ACHN (cell line): ENCODE data around the gene ANGPT4.
"Not testable (repeated sequence)": the region's sequence is repeated elsewhere in the genome, so short reads cannot be mapped to it uniquely, and the experiment has no call there.

ENCODE experiments used
- DNase-seq: peaks from one replicate; pipeline ENCODE4 v3.0.0-alpha.2; 2015
- in situ Hi-C: cut with HindIII; loops from 2 replicates; pipeline ENCODE4 v1.10.0; 2017; ENCODE audit warnings: low sequenced_read_pairs, low pct_ligation_motif_present, low pct_unique_long_range_greater_than_20kb

ANGPT4 gene

GRCh38 chr20:858011-858410 is 58.1 kb downstream of the ANGPT4 start:
- in situ Hi-C loops: no loop called here
- DNase-seq: no peak

GRCh38 chr20:856361-856775 is 59.8 kb downstream of the ANGPT4 start:
- peak; percentile 94 for DNase-seq
- in situ Hi-C loops: no loop called here

- in situ Hi-C loops: no loop called here
- no peak for DNase-seq
Measured at GRCh38 chr20:855466-856360, 60.4 kb downstream of the ANGPT4 start.

- DNase-seq: no peak
- in situ Hi-C loops: no loop called here
Measured at GRCh38 chr20:854601-855000, 61.5 kb downstream of the ANGPT4 start.

GRCh38 chr20:853406-853996 is 62.6 kb downstream of the ANGPT4 start:
- DNase-seq: no peak

GRCh38 chr20:848731-849130 is 67.4 kb downstream of the ANGPT4 start:
- in situ Hi-C loops: not testable (repeated sequence)

More at GRCh38 chr20:853406-853996, 62.6 kb downstream of the ANGPT4 start:
- in situ Hi-C loops: no loop called here

GRCh38 chr20:848193-848592 is 67.9 kb downstream of the ANGPT4 start:
- DNase-seq: no peak
- in situ Hi-C loops: no loop called here

More at GRCh38 chr20:848731-849130, 67.4 kb downstream of the ANGPT4 start:
- DNase-seq: not testable (repeated sequence)

GRCh38 chr20:846894-847278 is 69.2 kb downstream of the ANGPT4 start:
- in situ Hi-C loops: no loop called here
- no peak for DNase-seq

- no peak for DNase-seq
- in situ Hi-C loops: no loop called here
Measured at GRCh38 chr20:845941-846893, 69.9 kb downstream of the ANGPT4 start.

GRCh38 chr20:845226-845868 is 70.8 kb downstream of the ANGPT4 start:
- in situ Hi-C loops: no loop called here
- DNase-seq: no peak

- peak; percentile 76 for DNase-seq
- in situ Hi-C loops: no loop called here
Measured at GRCh38 chr20:844473-845225, 71.5 kb downstream of the ANGPT4 start.

GRCh38 chr20:843912-844311 is 72.2 kb downstream of the ANGPT4 start:
- in situ Hi-C loops: no loop called here
- DNase-seq: no peak

- no peak for DNase-seq
- in situ Hi-C loops: no loop called here
Measured at GRCh38 chr20:842547-842940, 73.6 kb downstream of the ANGPT4 start.

- in situ Hi-C loops: no loop called here
- DNase-seq: no peak
Measured at GRCh38 chr20:841568-842546, 74.3 kb downstream of the ANGPT4 start.

GRCh38 chr20:840858-841567 is 75.1 kb downstream of the ANGPT4 start:
- in situ Hi-C loops: no loop called here
- DNase-seq: no peak

GRCh38 chr20:840503-840857 is 75.7 kb downstream of the ANGPT4 start:
- in situ Hi-C loops: no loop called here
- DNase-seq: no peak
